LNCaP clone FGC (cell line): ENCODE measurements around the gene IARS1.

Experiments
- DNase-seq: peaks from one replicate; pipeline ENCODE4 v3.0.0-alpha.2; 2011; ENCODE audit warnings: low read depth
- H3K4me3 ChIP-seq: 2 replicates; pipeline ENCODE4 v1.5.1; 2011; ENCODE audit warnings: mild to moderate bottlenecking, low read depth, low read length, control low read depth
- TF ChIP-seq, protein P1 (sequence below): IDR thresholded peaks from 2 replicates; pipeline ENCODE4 v1.5.1; 2012; ENCODE audit warnings: mild to moderate bottlenecking; ENCODE audit not compliant: control insufficient read depth, insufficient read depth; ENCODE audit errors: extremely low read depth

The IARS1 gene

GRCh38 chr9:92247296-92247695 lies 46.2 kb downstream of the IARS1 start:
- H3K4me3 ChIP-seq: no peak overlapping the region
- TF ChIP-seq, protein P1, sequence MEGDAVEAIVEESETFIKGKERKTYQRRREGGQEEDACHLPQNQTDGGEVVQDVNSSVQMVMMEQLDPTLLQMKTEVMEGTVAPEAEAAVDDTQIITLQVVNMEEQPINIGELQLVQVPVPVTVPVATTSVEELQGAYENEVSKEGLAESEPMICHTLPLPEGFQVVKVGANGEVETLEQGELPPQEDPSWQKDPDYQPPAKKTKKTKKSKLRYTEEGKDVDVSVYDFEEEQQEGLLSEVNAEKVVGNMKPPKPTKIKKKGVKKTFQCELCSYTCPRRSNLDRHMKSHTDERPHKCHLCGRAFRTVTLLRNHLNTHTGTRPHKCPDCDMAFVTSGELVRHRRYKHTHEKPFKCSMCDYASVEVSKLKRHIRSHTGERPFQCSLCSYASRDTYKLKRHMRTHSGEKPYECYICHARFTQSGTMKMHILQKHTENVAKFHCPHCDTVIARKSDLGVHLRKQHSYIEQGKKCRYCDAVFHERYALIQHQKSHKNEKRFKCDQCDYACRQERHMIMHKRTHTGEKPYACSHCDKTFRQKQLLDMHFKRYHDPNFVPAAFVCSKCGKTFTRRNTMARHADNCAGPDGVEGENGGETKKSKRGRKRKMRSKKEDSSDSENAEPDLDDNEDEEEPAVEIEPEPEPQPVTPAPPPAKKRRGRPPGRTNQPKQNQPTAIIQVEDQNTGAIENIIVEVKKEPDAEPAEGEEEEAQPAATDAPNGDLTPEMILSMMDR: no peak
- no peak for DNase-seq

DNA sequence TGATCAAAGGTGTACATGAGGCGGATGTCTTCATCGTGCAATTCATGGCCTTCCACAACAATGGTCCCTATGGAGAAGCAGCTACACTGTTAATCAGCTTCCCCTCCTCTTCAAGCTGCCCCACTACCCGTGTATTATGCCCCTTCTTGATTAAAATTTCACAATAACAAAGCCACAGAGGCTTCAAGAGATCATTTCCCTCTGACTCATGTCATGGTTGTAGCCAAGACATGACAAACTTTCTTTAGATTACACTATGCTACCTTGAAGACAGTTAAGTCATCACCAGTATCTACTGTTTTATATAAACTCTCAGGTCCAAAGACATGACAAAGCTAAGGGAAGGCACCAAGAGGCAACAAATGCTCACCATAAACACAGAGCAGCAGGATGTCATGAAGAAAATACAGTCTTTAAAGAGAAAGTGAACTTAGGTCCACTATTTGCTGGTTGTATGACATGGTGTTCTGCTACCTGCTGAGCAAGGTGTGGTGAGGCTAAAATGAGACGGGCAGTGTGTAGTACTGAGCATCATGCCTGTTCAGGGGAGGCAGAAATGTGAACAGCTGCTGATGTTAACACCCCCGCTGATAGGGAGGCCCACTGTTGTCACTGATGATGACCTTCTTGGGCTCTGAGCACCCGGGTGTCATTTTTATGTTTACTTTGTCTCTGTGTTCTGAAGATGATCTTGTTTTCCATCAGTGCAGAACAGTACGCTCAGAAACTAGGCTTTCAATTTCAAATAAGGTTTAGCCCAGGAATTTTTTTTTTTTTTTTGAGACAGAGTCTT lies 48.3 kb downstream of the IARS1 start:
- DNase-seq: no peak
- H3K4me3 ChIP-seq: no peak overlapping the region
- TF ChIP-seq, protein P1: no peak
